ENCODE measurements around the gene PHF21A. TPM values are rescaled to one million over a fixed set of nuclear protein-coding genes. Genes with fewer than 3 reads are reported as not detected.

Gene PHF21A
- total RNA-seq, 1 donor from 2014 or later: 45.4 TPM

- intact Hi-C loops (cut with DNase I): no loop called here
- Histone ChIP-seq H3K27ac (peak overlapping the region; percentile 82), H3K4me3 (peak overlapping the region; percentile 60), H3K27me3 (peaks cover 19% of the 10 kb centered on the region), H3K4me1 (peaks cover 20% of the 10 kb centered on the region), H3K9me3 (no peaks in the 10 kb centered on the region), H3K36me3 (peaks cover 20% of the 10 kb centered on the region)
- DNase-seq: peak; percentile 41
- no peak for TF ChIP-seq CTCF (IDR thresholded peaks at IDR 0.05)
- ATAC-seq: no peak
These were observed 202.1 kb downstream of the PHF21A start for GRCh38 chr11:45918962-45919675.

- H3K27ac ChIP-seq: peak overlapping the region; percentile 82
- peaks cover 26% of the 10 kb centered on the region for H3K36me3 ChIP-seq
- ATAC-seq (peak; percentile 68), DNase-seq (peak; percentile 92)
- no peaks in the 10 kb centered on the region for H3K9me3 ChIP-seq
- H3K4me1 ChIP-seq: peaks cover 20% of the 10 kb centered on the region
- intact Hi-C loops (cut with DNase I): no loop called here
- H3K27me3 ChIP-seq: peaks cover 19% of the 10 kb centered on the region
- TF ChIP-seq CTCF (IDR thresholded peaks at IDR 0.05): no peak
- peak overlapping the region; percentile 60 for H3K4me3 ChIP-seq
These were observed 202.8 kb downstream of the PHF21A start for GRCh38 chr11:45918331-45918941.

DNA sequence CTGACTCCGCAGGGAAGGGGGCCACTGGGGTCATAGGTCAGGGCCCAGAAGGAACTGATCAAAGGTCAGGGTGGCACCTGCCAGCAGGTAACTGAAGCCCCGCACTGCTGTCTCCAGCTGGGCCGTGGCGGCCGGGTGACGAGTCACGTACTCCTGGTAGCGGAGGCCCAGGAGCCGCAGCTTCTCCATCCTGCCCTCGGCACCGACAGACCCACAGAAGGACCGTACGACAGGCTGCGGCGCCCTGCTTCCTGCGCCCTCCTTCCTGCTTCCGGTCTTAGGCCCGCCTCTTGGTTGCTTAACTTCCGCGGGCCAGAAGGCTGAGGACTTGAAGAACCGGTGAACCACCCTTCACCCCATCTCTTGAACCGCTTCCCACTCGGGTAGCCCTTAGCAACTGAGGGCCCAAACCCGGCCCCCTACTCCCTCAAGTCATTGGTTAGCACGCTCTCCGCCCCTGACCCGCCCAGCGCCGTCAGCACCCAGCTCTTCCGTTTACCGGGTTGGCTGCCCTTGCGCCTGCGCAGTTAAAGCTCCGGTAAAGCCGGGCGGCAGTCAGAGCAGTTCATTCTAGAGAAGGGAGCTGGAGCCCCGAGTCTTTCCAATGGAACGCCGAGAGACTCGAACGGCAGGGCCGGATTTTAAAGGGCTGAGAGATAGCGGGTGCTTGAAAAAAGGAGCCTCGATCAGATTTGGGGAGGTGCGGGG lies 203.5 kb downstream of the PHF21A start, which contains the start of gene PEX16:
Gene PEX16 (minus strand): TSS at position 255 of the 708 bp plus-strand sequence. CDS start 66 bp downstream, at position 189.
- Histone ChIP-seq H3K4me1 (peaks cover 20% of the 10 kb centered on the region), H3K9me3 (no peaks in the 10 kb centered on the region), H3K36me3 (peaks cover 33% of the 10 kb centered on the region), H3K27me3 (peaks cover 12% of the 10 kb centered on the region), H3K27ac (peak within 1 kb of the TSS; percentile 82), H3K4me3 (peak within 1 kb of the TSS; percentile 60)
- DNase-seq (peak; percentile 99), ATAC-seq (peak; percentile 87)
- TF ChIP-seq CTCF (IDR thresholded peaks at IDR 0.05): no peak
- intact Hi-C loops (cut with DNase I): no loop called here

DNA sequence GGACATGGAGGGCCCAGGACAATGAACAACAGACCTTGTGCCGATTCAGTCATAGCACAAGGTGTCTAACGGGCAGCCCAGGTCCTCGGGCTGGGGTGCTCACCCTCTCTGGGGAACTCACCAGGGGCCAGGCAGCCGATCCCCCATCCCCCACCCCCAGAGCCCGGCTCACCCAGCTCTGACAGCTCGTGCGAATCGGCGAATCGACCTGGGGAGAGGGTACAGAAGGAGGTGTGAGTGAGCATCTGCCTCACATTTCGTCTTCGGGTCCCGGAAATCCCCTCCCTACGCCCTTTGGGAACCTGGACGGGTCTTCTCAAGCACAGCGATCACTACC lies 204.0 kb downstream of the PHF21A start:
- peaks cover 38% of the 10 kb centered on the region for H3K36me3 ChIP-seq
- TF ChIP-seq CTCF (IDR thresholded peaks at IDR 0.05): no peak
- H3K27ac ChIP-seq: peak overlapping the region; percentile 82
- ATAC-seq (no peak), DNase-seq (no peak)
- H3K9me3 ChIP-seq: no peaks in the 10 kb centered on the region
- intact Hi-C loops (cut with DNase I): no loop called here
- H3K4me1 ChIP-seq: peaks cover 19% of the 10 kb centered on the region
- peaks cover 8% of the 10 kb centered on the region for H3K27me3 ChIP-seq
- peak overlapping the region; percentile 60 for H3K4me3 ChIP-seq

DNA sequence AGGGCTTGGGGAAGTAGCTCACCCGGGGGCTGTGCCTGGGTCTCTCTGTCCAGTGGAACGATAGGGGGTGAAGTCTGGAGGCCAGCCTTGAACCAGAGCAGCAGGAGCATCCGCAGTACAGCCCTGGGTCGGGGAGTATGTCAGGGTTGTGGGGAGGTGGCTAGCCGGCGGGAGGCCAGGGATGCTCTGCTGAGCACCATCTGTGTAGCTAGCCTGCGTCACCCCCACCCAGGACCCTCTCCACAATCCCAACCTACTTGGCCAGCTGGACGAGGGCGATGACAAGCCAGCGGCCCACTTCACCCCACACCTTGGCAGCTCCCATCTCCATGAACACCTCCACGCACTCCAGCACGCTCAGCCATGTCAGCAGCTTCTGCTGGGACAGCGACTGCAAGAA lies 205.8 kb downstream of the PHF21A start:
- Histone ChIP-seq H3K4me3 (no peak overlapping the region), H3K27ac (no peak overlapping the region), H3K4me1 (peaks cover 9% of the 10 kb centered on the region), H3K36me3 (peaks cover 56% of the 10 kb centered on the region), H3K27me3 (no peaks in the 10 kb centered on the region), H3K9me3 (no peaks in the 10 kb centered on the region)
- ATAC-seq (no peak), DNase-seq (no peak)
- no peak for TF ChIP-seq CTCF (IDR thresholded peaks at IDR 0.05)
- intact Hi-C loops (cut with DNase I): no loop called here
